Esophagus muscularis mucosa (tissue), 4 donors: ENCODE measurements around the gene INPP1. TPM values are rescaled to one million over a fixed set of nuclear protein-coding genes. Genes with fewer than 3 reads are reported as not detected.
A peak's percentile ranks its signal among the peaks of the same experiment; 100 is the strongest.

Source experiments
- DNase-seq: peaks from one replicate; pipeline ENCODE4 v3.0.0-alpha.2; 2017; ENCODE audit errors: extremely low spot score
- H3K27ac ChIP-seq, 4 donors: fragments of 200-600 bp; sonication (generic); replicated peaks in 1 of 4; 1 replicate in 3 of 4; 2 replicates in 1 of 4; pipeline ENCODE4 v1.5.1; 2016 to 2019; ENCODE audit warnings: mild to moderate bottlenecking in 1 of 4
- H3K27me3 ChIP-seq, 4 donors: fragments of 200-600 bp; sonication (generic); one replicate each; pipeline versions ENCODE4 v1.5.1 to v1.6.0; 2016 to 2019
- H3K36me3 ChIP-seq, 4 donors: fragments of 200-600 bp; sonication (generic); one replicate each; pipeline ENCODE4 v1.5.1; 2016 to 2019
- H3K4me1 ChIP-seq, 4 donors: fragments of 200-600 bp; sonication (generic); one replicate each; pipeline ENCODE4 v1.5.1; 2016 to 2019
- H3K4me3 ChIP-seq, 4 donors: fragments of 200-600 bp; sonication (generic); 1 replicate in 2 of 4; 2 replicates in 2 of 4; pipeline ENCODE4 v1.5.1; 2016 to 2019; ENCODE audit warnings: mild to moderate bottlenecking in 4 of 4, moderate library complexity in 1 of 4
- H3K9me3 ChIP-seq, 4 donors: fragments of 200-600 bp; sonication (generic); 1 replicate in 3 of 4; 2 replicates in 1 of 4; pipeline ENCODE4 v1.5.1; 2016 to 2019
- EP300 ChIP-seq: sonication (generic); formaldehyde crosslinking; IDR thresholded peaks from one replicate; pipeline ENCODE4 v1.6.1; 2017; ENCODE audit warnings: antibody characterized with exemption
- POLR2A ChIP-seq: fragments of 450-650 bp; IDR thresholded peaks from one replicate; pipeline ENCODE4 v1.6.1; 2017; ENCODE audit warnings: antibody characterized with exemption, moderate library complexity, mild to moderate bottlenecking, low read depth
- POLR2AphosphoS5 ChIP-seq, 2 donors: sonication (generic); formaldehyde crosslinking; IDR thresholded peaks; one replicate each; pipeline ENCODE4 v1.6.1; 2017; ENCODE audit warnings: antibody characterized with exemption in 2 of 2
- WGBS: methylation state at CpG from one replicate; pipeline ENCODE4 v1.1.5; 2018; 5-methylcytosine and 5-hydroxymethylcytosine counted together
- intact Hi-C: fragments of 100-400 bp; cut with DNase I; formaldehyde crosslinking; loops from one replicate; pipeline ENCODE4 v1.15.1; 2023
- total RNA-seq, 4 donors: library from RNA; depleted of rRNA; stranded (reverse); fragments of >200 nt; gene quantifications; one replicate each; pipeline versions ENCODE4 v1.1.0 to v1.2.1, GENCODE V29; 2016
- TF ChIP-seq, protein P1 (sequence below), 3 experiments: fragments of 200-600 bp in 2 of 3; fragments of 450-650 bp in 1 of 3; sonication (generic) in 2 of 3; IDR thresholded peaks; one replicate each; pipeline ENCODE4 v1.5.1; 2017 to 2019; ENCODE audit warnings: antibody characterized with exemption in 3 of 3, mild to moderate bottlenecking in 2 of 3, moderate library complexity in 1 of 3

The INPP1 gene
- total RNA-seq, 4 donors from 2014 or later: 17.1 to 23.6 (median 21.0) TPM

DNA sequence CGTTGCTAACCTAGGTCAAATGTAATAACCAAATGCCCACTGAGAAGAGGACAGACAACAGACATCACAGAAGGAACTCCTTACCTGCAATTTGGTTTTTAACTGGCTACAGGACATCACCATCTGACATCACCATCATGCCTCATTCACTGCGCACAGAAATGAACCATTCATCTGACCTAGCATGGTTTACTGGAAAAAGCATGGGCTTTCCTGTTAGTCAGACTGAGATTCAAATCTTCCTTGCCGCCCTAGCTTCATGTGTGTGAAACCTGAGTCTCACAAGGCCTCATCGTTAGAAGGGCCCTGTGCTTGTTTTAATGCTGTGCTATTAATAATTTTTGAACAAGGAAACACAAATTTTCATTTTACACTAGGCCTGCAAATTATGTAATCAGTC, 22.7 kb upstream of the INPP1 start:
- Histone ChIP-seq H3K9me3 (no peaks in the 10 kb centered on the region), H3K27ac (peak overlapping the region; percentile 87 to 93 (median 90)), H3K36me3 (no peaks in the 10 kb centered on the region), H3K4me3 (no peak overlapping the region), H3K4me1 (peaks cover 15 to 42% (median 38%) of the 10 kb centered on the region in 4 donors), H3K27me3 (no peaks in the 10 kb centered on the region)
- TF ChIP-seq POLR2A (no peak), EP300 (no peak), POLR2AphosphoS5 (IDR thresholded peaks at IDR 0.05) (no peak)
- TF ChIP-seq, protein P1, sequence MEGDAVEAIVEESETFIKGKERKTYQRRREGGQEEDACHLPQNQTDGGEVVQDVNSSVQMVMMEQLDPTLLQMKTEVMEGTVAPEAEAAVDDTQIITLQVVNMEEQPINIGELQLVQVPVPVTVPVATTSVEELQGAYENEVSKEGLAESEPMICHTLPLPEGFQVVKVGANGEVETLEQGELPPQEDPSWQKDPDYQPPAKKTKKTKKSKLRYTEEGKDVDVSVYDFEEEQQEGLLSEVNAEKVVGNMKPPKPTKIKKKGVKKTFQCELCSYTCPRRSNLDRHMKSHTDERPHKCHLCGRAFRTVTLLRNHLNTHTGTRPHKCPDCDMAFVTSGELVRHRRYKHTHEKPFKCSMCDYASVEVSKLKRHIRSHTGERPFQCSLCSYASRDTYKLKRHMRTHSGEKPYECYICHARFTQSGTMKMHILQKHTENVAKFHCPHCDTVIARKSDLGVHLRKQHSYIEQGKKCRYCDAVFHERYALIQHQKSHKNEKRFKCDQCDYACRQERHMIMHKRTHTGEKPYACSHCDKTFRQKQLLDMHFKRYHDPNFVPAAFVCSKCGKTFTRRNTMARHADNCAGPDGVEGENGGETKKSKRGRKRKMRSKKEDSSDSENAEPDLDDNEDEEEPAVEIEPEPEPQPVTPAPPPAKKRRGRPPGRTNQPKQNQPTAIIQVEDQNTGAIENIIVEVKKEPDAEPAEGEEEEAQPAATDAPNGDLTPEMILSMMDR (IDR thresholded peaks at IDR 0.05): no peak
- intact Hi-C loops: no loop called here
- WGBS: 87% methylated on average over 4 of the region's 4 CpGs
- DNase-seq: no peak

DNA sequence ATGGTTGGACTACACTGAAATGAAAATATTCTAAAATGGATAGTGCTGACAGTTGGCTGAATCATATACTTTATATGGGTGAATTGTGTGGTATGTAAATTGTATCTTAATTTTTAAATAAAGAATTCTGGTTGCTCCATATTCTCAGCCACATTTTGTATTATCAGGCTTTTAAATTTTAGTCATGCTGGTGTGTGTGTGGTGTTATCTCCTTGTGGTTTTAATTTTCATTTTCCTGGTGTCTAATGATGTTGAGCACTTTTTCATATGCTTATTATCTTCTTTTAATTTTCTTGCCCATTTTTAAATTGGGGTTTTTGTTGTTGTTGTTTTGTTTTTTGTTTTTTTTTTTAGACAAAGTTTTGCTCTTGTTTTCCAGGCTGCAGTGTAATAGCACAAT, 20.0 kb upstream of the INPP1 start:
- intact Hi-C loops: no loop called here
- Histone ChIP-seq H3K36me3 (no peaks in the 10 kb centered on the region), H3K27me3 (no peaks in the 10 kb centered on the region), H3K27ac (no peak overlapping the region), H3K9me3 (no peaks in the 10 kb centered on the region), H3K4me3 (no peak overlapping the region), H3K4me1 (peaks cover 11 to 17% (median 15%) of the 10 kb centered on the region in 4 donors)
- TF ChIP-seq, protein P1 (IDR thresholded peaks at IDR 0.05): no peak
- TF ChIP-seq POLR2A: no peak
- TF ChIP-seq POLR2AphosphoS5 (IDR thresholded peaks at IDR 0.05): no peak
- TF ChIP-seq EP300: no peak
- no peak for DNase-seq

DNA sequence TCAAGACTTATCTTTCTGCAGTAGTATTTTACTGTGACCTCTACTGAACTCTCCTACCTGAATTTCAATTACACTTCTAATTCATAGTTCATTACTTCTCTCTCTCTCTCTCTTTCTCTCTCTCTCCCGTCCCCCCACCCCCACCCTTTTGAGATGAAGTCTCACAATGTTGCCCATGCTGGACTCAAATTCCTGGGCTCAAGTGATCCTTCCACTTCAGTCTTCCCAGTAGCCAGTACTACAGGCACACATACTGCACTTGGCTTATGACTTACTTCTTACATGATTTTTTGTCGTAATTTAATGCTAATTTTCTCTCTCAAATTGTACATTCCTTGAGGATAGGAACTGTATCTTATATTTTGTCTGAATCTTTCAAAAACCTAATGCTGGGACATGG, 17.8 kb upstream of the INPP1 start:
- Histone ChIP-seq H3K4me3 (no peak overlapping the region), H3K27ac (no peak overlapping the region), H3K4me1 (peaks cover under 1 to 2% (median 2%) of the 10 kb centered on the region in 4 donors), H3K27me3 (no peaks in the 10 kb centered on the region), H3K36me3 (no peaks in the 10 kb centered on the region), H3K9me3 (no peaks in the 10 kb centered on the region)
- 94% methylated on average over 2 of the region's 2 CpGs for WGBS
- intact Hi-C loops: no loop called here
- DNase-seq: no peak
- TF ChIP-seq POLR2A: no peak
- TF ChIP-seq, protein P1 (IDR thresholded peaks at IDR 0.05): no peak
- TF ChIP-seq EP300: no peak
- TF ChIP-seq POLR2AphosphoS5 (IDR thresholded peaks at IDR 0.05): no peak

DNA sequence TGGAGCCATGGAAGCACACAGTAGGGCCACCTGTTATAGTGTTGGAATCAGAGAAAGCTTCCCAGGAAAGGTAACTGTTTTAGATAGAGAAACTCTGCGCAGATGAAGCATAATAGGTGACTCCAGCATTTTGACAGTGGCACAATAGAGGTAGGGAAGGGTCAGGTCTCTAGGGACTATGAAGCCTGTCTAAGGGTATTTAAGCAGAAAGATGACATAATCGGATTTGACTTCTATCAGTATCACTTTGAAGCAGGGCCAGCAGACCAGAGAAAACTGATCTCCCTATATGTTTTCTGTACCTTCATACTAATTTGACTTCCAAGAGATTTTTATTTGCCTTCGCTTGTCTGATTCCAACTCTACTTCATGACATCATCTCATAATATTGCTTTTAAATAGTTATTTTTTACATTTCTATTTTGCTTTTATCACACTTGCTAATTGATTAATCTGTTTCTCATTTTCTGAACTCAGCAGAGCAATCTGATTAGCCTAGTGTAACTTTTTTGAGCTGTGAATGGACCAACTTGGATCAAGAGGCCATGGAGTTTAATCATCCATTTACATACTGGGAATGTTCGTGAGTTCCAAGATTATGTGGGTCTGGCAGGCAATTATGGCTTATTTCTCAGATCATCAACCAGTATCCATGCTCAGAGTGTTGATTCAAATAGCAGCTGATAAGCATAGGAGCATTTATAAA, 15.4 kb upstream of the INPP1 start:
- Histone ChIP-seq H3K27me3 (no peaks in the 10 kb centered on the region), H3K4me1 (no peaks in the 10 kb centered on the region), H3K36me3 (no peaks in the 10 kb centered on the region), H3K9me3 (no peaks in the 10 kb centered on the region), H3K4me3 (no peak overlapping the region), H3K27ac (no peak overlapping the region)
- TF ChIP-seq POLR2A (no peak), EP300 (no peak), POLR2AphosphoS5 (IDR thresholded peaks at IDR 0.05) (no peak)
- TF ChIP-seq, protein P1 (IDR thresholded peaks at IDR 0.05): no peak
- WGBS: 83% methylated on average over 4 of the region's 4 CpGs
- DNase-seq: no peak
- intact Hi-C loops: no loop called here
